Articular chondrocyte of knee joint (primary cell): ENCODE measurements around the gene TDRD6. TPM values are rescaled to one million over a fixed set of nuclear protein-coding genes. Genes with fewer than 3 reads are reported as not detected.

ENCODE experiments used
- total RNA-seq: library from RNA; depleted of rRNA; stranded (reverse); fragments of >200 nt; gene quantifications from 2 replicates; pipeline ENCODE4 v1.2.3, GENCODE V29; 2012

TDRD6 gene
- total RNA-seq, result 0.52 and 1.1 TPM in 2 replicates

GRCh38 chr6:46687619-46688097, at the start of gene TDRD6:
TDRD6 (plus strand) TSS chr6:46687885; CDS start chr6:46688129, 244 bp downstream.

GRCh38 chr6:46652603-46653438, 34.9 kb upstream of the TDRD6 start, which contains the start of the genes CYP39A1 and SLC25A27:
CYP39A1 (minus strand) TSS chr6:46652818; CDS start chr6:46652582, 236 bp downstream.
SLC25A27 (plus strand) TSS chr6:46652975; CDS start chr6:46653193, 218 bp downstream.

GRCh38 chr6:46734867-46735719, 47.4 kb downstream of the TDRD6 start, which contains the start of gene PLA2G7:
PLA2G7 (minus strand) TSS chr6:46735375; CDS start chr6:46722891, 12,484 bp downstream.

GRCh38 chr6:46746696-46747095, 59.0 kb downstream of the TDRD6 start, which contains the start of gene ANKRD66:
ANKRD66 (plus strand) TSS chr6:46746933; CDS start chr6:46751949, 5,016 bp downstream.

Other genes with a start within 250 kb of the TDRD6 start
- gene RCAN2, start 196.4 kb upstream of the TDRD6 start, total RNA-seq, result 2.1 and 3.8 TPM in 2 replicates
- gene CYP39A1, start 35.1 kb upstream of the TDRD6 start, total RNA-seq, result 3.0 and 8.4 TPM in 2 replicates
- 15.4 and 18.9 TPM in 2 replicates for gene SLC25A27, start 34.9 kb upstream of the TDRD6 start, total RNA-seq
- gene PLA2G7, start 47.5 kb downstream of the TDRD6 start, total RNA-seq, result not detected in 2 replicates
- not detected in 2 replicates for gene ANKRD66, start 59.0 kb downstream of the TDRD6 start, total RNA-seq
- not detected in 2 replicates for gene MEP1A, start 105.5 kb downstream of the TDRD6 start, total RNA-seq
- gene ADGRF5, start 234.1 kb downstream of the TDRD6 start, total RNA-seq, result not detected in 2 replicates